Measurements from ENCODE around the gene SZT2.

- no peak for TF ChIP-seq CTCF (conservative IDR thresholded peaks at IDR 0.05; ENCODE audit: low read length)
- TF ChIP-seq EZH2phosphoT487 (IDR thresholded peaks at IDR 0.05; ENCODE audit: borderline replicate concordance, low read depth, low read length): no peak
Observed at GRCh38 chr1:43435146-43436145, 45.7 kb downstream of the SZT2 start.

Data from OCI-LY7 (cell line).